Tibial artery (tissue), 4 donors: ENCODE measurements around the gene AQP6.
A peak's percentile ranks its signal among the peaks of the same experiment; 100 is the strongest.

Source experiments
- DNase-seq, 2 donors: peaks; one replicate each; pipeline ENCODE4 v3.0.0-alpha.2; 2019
- H3K27ac ChIP-seq, 2 donors: fragments of 200-600 bp; sonication (generic) in 1 of 2; 1 replicate in 1 of 2; 2 replicates in 1 of 2; pipeline ENCODE4 v1.5.1; 2018 to 2019; ENCODE audit warnings: mild to moderate bottlenecking in 1 of 2
- H3K27me3 ChIP-seq, 2 donors: fragments of 200-600 bp; sonication (generic) in 1 of 2; one replicate each; pipeline versions ENCODE4 v1.5.1 to v1.6.0; 2016 to 2019
- H3K36me3 ChIP-seq, 3 donors: fragments of 200-600 bp; sonication (generic) in 2 of 3; one replicate each; pipeline ENCODE4 v1.5.1; 2016 to 2019; ENCODE audit warnings: mild to moderate bottlenecking in 2 of 3
- H3K4me1 ChIP-seq, 4 donors: fragments of 200-600 bp; sonication (generic) in 2 of 4; 1 replicate in 3 of 4; 2 replicates in 1 of 4; pipeline ENCODE4 v1.5.1; 2016 to 2019
- H3K4me3 ChIP-seq, 2 donors: fragments of 200-600 bp; sonication (generic) in 1 of 2; 1 replicate in 1 of 2; 2 replicates in 1 of 2; pipeline ENCODE4 v1.5.1; 2018 to 2019; ENCODE audit warnings: mild to moderate bottlenecking in 2 of 2
- H3K9me3 ChIP-seq, 3 donors: fragments of 200-600 bp; sonication (generic) in 1 of 3; one replicate each; pipeline ENCODE4 v1.5.1; 2016 to 2019
- intact Hi-C: fragments of 100-400 bp; cut with DNase I; formaldehyde crosslinking; loops from one replicate; pipeline ENCODE4 v1.15.0; 2023; ENCODE audit warnings: low total_unique reads
- TF ChIP-seq, protein P1 (sequence below), 2 experiments: fragments of 200-600 bp in 1 of 2; fragments of 450-650 bp in 1 of 2; IDR thresholded peaks; one replicate each; pipeline ENCODE4 v1.5.1; 2017 to 2019; ENCODE audit warnings: antibody characterized with exemption in 2 of 2, mild to moderate bottlenecking in 1 of 2, moderate library complexity in 1 of 2

The AQP6 gene

GRCh38 chr12:49951411-49952240, 21.1 kb upstream of the AQP6 start:
- Histone ChIP-seq H3K27me3 (peaks cover 0 to 44% of the 10 kb centered on the region in 2 donors), H3K4me1 (peaks cover 0 to 7% (median 0%) of the 10 kb centered on the region in 4 donors), H3K9me3 (no peaks in the 10 kb centered on the region), H3K36me3 (no peaks in the 10 kb centered on the region), H3K27ac (no peak overlapping the region), H3K4me3 (no peak overlapping the region)
- peak in 1 of 2 donors; percentile 49 for DNase-seq
- TF ChIP-seq, protein P1, sequence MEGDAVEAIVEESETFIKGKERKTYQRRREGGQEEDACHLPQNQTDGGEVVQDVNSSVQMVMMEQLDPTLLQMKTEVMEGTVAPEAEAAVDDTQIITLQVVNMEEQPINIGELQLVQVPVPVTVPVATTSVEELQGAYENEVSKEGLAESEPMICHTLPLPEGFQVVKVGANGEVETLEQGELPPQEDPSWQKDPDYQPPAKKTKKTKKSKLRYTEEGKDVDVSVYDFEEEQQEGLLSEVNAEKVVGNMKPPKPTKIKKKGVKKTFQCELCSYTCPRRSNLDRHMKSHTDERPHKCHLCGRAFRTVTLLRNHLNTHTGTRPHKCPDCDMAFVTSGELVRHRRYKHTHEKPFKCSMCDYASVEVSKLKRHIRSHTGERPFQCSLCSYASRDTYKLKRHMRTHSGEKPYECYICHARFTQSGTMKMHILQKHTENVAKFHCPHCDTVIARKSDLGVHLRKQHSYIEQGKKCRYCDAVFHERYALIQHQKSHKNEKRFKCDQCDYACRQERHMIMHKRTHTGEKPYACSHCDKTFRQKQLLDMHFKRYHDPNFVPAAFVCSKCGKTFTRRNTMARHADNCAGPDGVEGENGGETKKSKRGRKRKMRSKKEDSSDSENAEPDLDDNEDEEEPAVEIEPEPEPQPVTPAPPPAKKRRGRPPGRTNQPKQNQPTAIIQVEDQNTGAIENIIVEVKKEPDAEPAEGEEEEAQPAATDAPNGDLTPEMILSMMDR (IDR thresholded peaks at IDR 0.05) = no peak
- intact Hi-C loops = no loop called here

GRCh38 chr12:49952391-49953055, 20.2 kb upstream of the AQP6 start:
- Histone ChIP-seq H3K4me1 (peaks cover 0 to 7% (median 0%) of the 10 kb centered on the region in 4 donors), H3K27me3 (peaks cover 0 to 53% of the 10 kb centered on the region in 2 donors), H3K36me3 (no peaks in the 10 kb centered on the region), H3K27ac (no peak overlapping the region), H3K4me3 (no peak overlapping the region), H3K9me3 (no peaks in the 10 kb centered on the region)
- intact Hi-C loops = no loop called here
- TF ChIP-seq, protein P1 (IDR thresholded peaks at IDR 0.05) = no peak
- peak in 1 of 2 donors; percentile 32 for DNase-seq

DNA sequence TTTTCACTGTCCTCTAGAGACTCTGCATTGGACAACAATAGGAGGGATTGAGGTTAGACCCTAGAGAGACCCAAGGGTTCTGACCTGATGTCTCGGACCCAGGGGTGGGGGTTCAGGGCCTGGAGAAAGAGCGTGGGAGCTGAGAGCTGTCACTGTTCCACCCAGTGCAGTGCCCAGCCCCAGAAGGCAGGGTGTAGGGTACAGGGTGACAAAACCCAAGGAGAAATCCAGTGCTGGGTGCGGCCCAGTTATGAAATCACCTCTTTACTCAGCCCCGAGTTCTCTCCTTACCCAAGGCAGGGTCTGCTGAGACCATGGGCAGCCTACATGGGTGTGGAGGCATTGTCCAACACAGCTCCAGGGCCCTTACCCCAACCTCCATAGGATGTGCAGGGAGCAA, 19.6 kb upstream of the AQP6 start:
- intact Hi-C loops = no loop called here
- Histone ChIP-seq H3K4me1 (peaks cover 0 to 7% (median 0%) of the 10 kb centered on the region in 4 donors), H3K9me3 (no peaks in the 10 kb centered on the region), H3K27me3 (peaks cover 0 to 59% of the 10 kb centered on the region in 2 donors), H3K4me3 (no peak overlapping the region), H3K36me3 (no peaks in the 10 kb centered on the region), H3K27ac (no peak overlapping the region)
- DNase-seq = peak in 1 of 2 donors; percentile 48
- TF ChIP-seq, protein P1 (IDR thresholded peaks at IDR 0.05) = no peak

DNA sequence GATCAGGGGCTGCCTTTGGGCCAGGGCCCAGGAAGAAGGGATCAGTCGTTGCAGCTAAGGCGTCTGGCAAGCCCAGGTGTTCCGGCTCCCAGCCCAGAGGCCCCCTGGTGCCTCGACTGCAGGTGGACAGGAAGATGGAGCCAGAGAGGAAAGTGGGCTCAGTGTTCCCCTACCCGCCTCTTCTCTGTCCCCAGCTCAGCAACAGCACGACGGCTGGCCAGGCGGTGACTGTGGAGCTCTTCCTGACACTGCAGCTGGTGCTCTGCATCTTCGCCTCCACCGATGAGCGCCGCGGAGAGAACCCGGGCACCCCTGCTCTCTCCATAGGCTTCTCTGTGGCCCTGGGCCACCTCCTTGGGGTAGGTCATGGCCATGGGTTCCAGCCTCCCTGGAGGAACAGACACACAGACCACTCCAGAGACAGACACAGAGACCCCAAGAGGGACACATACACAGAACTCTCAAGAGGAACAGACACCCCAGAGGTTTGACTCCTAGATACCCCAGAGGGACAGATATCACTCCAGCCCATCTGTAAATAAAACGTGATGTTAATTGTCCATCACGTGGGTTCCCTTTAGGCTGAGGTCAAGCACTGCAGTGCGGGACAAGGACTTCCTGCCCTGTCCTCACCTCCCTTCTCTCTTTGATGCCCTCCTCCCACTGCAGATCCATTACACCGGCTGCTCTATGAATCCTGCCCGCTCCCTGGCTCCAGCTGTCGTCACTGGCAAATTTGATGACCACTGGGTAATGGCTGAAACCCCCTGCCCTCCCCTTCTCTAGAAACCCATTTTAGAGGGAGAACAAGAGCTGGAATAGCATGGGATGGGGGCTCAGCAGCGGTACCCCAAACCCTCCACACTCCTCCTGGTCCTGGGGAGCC, 18.5 kb upstream of the AQP6 start:
- H3K27ac ChIP-seq = no peak overlapping the region
- no peaks in the 10 kb centered on the region for H3K36me3 ChIP-seq
- no peak for DNase-seq
- TF ChIP-seq, protein P1 (IDR thresholded peaks at IDR 0.05) = no peak
- no peaks in the 10 kb centered on the region for H3K9me3 ChIP-seq
- no peak overlapping the region for H3K4me3 ChIP-seq
- intact Hi-C loops = no loop called here
- H3K27me3 ChIP-seq = peaks cover 0 to 70% of the 10 kb centered on the region in 2 donors
- H3K4me1 ChIP-seq = peaks cover 0 to 7% (median 0%) of the 10 kb centered on the region in 4 donors
